GM21526 (cell line): ENCODE measurements around the gene TRDN.
"Not testable (repeated sequence)": the region's sequence is repeated elsewhere in the genome, so short reads cannot be mapped to it uniquely, and the experiment has no call there.

Experiments
- ATAC-seq: cut with Tn5 transposase; IDR thresholded peaks from one replicate; pipeline ENCODE4 v1.9.1; 2021; ENCODE audit warnings: moderate library complexity; ENCODE audit not compliant: unreplicated experiment, low FRiP score

Gene TRDN

GRCh38 chr6:123329337-123329736 lies 307.4 kb downstream of the TRDN start:
- no peak for ATAC-seq

DNA sequence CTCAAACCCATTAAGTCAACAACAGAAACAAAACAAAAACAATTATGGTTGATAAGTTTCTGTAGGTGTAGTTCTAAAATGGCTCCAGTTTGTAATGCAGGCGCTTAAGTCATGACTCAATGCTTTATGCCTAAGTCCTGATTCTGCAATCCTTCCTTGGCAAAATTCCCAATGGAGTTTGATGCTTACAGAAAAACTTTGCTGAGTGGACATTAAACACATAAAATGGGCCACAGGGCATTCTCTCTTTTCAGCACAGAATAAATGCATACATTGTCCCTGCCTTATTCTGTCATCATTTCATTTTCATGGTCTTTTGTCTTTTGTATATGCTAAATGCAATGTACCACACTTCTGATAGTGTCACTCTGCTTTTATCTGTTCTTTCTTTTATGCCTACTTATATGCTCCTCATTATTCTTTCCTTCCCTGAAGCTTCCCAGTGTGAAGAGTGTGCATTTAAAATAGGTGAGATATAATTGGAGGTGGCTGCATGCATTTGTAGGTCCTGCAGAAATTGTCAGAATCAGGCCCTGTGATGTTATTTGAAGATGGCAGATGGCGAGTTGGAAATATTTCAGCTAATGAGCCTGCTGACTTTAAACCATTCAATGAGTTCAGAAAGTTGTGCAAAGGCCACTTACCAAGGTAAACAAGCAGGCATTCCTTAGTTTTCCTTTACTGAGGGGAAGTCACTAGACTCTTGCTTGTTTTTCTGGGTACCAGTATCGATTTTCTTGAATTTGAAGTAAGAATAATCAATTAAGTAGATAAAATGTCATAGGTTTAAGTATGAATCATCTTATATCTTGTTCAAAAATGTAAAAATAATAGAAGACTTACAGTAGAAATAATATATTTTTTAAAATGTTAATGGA lies 313.1 kb downstream of the TRDN start:
- ATAC-seq: no peak

DNA sequence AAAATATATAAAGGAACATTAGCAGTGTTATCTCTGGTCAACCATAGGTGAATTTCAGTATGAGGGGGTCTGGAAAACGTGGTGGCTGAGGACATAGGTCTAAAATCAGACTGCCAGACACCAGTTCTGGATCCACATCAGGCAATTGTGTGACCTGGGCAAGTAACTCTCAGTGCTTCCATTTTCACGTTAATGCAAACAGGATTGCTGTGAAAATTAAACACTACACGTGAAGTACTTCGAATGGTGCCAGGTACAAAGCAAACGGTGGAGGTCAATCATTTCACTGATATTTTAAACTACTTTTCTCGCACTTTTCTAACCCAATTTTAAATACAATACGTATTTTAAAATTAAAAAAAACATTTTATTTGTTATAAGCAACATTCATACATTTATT lies 315.7 kb downstream of the TRDN start:
- ATAC-seq: no peak

- no peak for ATAC-seq
Observed at GRCh38 chr6:123316733-123317323, 319.9 kb downstream of the TRDN start.

DNA sequence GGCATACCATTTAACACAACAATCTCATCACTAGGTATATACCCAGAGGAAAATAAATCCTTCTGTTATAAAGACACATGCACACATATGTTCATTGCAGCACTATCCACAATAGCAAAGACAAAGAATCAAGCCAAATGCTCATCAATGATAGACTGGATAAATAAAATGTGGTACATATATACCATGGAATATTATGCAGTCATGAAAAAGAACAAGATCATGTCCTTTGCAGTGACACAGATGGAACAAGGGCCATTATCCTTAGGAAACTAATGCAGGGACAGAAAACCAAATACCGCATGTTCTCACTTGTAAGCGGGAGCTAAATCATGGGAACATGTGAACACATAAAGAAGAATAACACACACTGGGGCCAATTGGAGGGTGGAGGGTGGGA lies 322.3 kb downstream of the TRDN start:
- not testable (repeated sequence) for ATAC-seq

DNA sequence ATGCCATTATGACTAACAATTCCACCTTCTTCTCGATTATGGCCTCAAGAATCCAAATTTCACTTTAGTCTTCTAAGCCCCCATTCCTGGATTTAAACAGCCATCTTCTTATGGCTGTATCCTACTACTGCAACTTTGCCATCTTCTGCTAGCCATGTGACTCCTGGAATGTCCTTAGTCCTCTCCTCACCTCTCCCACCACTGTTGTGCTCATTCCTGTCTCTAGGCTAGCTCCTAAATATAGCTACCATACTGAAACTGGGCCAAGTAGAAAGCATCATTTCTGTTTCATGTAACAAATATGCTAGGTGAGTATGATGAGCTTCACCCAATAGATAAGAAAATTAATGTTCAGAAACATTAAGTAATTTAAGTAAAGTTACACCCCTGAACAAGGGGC lies 327.6 kb downstream of the TRDN start:
- no peak for ATAC-seq

DNA sequence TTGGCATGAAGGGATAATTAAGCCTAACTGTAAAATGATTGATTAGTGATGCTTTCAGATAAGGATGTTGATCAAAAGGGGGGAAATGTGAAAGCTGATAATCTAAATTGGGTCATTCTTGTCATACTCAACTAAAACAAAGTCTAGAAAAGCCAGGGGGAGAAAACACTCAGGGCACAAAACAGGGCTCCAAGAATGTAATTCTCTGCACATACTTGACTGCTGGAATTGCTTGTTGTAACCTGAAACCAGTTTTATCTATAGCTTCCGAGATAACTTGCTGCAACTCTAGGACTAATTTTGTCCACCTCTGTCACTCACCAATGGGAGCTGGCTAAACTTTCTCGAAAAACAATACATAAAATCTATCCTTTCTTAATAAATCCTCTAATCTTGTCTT lies 330.4 kb downstream of the TRDN start:
- no peak for ATAC-seq

DNA sequence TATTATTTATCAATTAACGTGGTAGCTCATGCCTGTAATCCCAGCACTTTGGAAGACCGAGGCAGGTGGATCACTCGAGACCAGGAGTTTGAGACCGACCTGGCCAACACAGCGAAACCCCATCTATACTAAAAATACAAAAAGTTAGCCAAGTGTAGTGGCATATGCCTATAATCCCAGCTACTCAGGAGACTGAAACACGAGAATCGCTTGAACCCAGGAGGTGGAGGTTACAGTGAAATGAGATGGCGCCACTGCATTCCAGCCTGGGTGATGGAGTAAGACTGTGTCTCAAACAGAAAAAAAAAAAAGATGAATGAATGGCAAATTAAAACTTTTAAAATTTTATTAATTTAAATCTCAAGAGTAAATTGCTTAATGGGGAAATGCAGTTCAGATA lies 341.1 kb downstream of the TRDN start:
- ATAC-seq: no peak

DNA sequence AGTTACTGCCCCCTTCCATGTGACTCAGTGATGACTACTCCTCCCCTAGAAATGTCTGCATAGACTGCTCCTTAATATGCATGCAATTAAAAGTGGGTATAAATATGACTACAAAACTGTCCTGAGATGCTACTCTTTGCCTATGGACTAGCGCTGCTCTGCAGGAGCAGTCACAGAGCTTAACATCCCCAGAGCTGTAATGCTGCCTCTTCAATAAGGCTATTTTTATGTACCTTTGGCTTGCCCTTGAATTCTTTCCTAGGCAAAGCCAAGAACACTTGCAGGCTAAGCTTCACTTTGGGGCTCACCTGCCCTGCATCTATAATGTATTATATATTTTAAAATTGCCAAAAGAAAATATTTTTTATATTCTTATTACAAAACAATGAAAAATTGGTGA lies 341.6 kb downstream of the TRDN start:
- no peak for ATAC-seq

GRCh38 chr6:123288649-123289048 lies 348.1 kb downstream of the TRDN start:
- no peak for ATAC-seq

DNA sequence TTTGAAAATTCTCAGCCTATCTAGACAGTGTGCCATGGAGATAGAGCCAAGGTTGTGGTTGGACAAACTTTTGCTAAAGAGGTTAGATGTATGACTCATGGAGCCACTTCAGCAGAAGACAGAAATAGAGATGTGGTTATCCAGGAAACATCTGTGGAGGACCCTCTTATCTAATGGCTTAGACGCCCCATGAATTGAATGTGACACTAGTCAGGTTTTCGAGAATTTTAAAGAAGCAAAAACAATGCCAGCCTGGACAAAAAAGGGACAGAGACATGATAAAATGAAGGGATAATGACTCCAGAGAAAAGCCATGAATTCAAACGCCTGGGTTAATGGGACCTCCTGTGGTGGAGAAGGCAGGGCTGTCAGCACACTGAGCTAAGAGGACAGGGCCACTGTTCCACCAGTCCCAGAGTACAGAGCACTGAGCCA lies 360.2 kb downstream of the TRDN start:
- no peak for ATAC-seq

DNA sequence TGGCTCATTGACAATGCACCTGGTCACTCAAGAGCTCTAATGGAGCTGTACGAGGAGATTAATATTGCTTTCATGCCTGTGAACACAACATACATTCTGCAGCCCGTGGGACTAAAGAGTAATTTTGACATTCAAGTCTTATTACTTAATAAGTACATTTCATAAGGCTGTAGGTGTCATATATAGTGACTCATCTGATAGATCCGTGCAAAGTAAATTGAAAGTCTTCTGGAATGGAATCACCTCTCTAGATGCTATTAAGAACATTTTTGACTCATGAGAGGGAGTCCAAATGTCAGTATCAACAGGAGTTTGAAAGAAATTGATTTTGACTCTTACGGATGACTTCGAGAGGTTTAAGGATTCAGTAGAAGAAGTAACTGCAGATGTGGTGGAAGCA lies 372.8 kb downstream of the TRDN start:
- no peak for ATAC-seq

DNA sequence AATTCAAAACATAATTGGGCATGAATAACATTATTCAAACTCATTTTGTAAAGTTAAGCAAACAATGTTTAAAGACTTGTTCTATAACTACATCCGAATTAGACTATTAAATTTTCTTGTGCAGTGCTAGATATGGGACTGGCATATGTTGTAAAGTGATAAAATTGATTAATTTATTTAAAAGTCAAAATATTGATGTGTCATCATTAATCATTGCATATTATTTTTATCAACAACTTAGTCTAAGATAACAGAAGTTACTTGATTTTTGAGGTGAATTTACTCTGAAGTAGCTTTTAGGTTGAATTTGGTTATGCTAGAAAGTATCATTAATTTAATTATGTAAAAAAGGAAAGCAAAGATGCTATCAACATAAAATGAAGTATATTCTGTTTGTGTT lies 396.1 kb downstream of the TRDN start:
- no peak for ATAC-seq

DNA sequence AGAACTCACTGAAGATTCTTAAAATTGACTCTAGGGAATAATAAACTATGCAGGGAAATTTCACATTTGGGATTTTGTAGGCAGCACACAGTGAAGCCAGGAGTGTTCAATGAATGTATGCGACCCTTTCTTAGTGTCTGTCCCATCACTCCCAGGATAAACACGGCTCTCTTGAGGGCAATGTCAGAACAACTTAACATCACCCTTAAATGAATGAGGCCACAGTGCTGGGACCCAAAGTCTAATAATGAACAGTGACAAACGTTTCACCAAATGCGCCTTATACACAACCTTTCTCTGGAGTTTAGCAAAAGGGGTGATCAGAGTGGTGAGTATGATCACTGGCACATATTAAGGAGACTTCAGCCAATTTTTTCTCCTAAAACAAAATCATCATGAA lies 403.4 kb downstream of the TRDN start:
- ATAC-seq: no peak

DNA sequence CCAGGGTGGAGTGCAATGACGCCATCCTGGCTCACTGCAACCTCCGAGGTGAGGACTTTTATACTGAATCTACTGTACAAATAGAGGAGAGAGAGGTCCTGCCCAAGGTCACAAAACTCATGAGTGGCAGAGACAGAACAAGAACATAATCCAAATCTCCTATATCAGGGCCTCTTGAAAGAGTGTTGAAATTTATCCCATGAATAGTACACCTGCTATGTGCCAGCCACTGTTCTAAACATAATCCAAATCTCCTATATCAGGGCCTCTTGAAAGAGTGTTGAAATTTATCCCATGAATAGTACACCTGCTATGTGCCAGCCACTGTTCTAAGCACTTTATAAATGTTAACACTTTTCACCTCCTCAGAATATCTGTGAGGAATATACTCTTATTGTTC lies 409.0 kb downstream of the TRDN start:
- not testable (repeated sequence) for ATAC-seq

- no peak for ATAC-seq
Observed at GRCh38 chr6:123226398-123226797, 410.4 kb downstream of the TRDN start.

- ATAC-seq: no peak
Observed at GRCh38 chr6:123224077-123224476, 412.7 kb downstream of the TRDN start.

- ATAC-seq: no peak
Observed at GRCh38 chr6:123223461-123223860, 413.3 kb downstream of the TRDN start.

DNA sequence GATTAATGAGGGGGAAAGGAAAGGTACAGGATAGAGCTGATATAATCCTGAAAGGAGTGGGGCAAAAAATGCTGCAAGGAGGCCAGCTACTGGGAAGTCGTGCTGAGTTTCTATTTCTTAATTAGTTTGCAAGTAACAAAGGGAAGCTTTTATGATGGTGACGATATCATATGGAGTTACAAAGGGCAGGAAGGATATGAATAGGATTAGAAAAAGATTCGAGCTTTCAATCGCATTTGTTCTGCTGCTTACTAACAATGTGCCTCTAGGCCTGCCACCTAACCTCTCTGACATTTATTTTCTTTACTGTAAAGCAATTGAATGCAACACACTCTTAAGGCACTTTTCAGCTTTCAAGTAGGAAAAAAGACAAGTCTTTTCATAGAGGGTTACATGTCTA lies 421.5 kb downstream of the TRDN start:
- ATAC-seq: no peak

DNA sequence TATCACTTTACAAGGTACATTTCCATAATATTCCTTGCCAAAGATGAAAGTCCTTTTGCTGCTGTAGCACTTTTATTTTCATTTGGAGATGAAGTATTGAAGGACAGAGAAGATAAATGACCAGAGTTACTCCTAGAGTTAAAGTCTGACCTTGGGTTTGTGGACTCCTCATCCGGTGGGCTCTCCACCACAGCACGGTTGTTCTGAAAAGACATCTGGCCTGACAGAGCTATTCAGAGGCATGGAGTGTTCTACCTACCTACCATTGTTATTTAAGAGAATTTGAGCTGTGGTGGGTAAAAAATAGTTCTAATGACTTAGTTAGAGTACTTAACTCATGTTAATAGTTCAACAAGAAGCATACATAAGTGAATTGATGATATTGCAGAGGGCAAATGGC lies 422.3 kb downstream of the TRDN start:
- no peak for ATAC-seq

DNA sequence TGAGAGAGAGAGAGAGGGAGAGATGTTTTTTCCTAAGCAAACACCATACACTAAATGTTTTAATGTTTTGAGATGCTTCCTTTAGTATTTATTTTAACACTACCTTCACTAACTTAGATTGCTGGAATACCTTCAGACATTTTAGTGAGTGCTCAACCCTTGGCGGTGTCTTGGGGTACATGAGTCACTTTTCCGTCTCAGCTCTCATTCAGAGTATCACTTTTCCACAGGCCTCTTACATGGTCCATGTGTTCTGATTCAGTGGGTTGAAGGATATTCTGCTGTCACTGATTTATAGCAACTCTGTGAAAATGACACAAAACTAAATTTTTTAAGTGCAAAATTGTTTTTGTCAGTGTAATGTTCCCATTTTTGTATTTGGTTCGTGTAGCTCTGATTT lies 422.8 kb downstream of the TRDN start:
- no peak for ATAC-seq
